Globus pallidus (tissue), 1 donor: ENCODE results near the gene DHX57.
"Not testable (repeated sequence)": the region's sequence is repeated elsewhere in the genome, so short reads cannot be mapped to it uniquely, and the experiment has no call there.

Source experiments
- DNase-seq: peaks from one replicate; pipeline ENCODE4 v3.0.0-alpha.2; 2015; ENCODE audit warnings: low spot score

DHX57 gene

GRCh38 chr2:38794235-38794946, 81.3 kb downstream of the DHX57 start:
- DNase-seq = no peak

GRCh38 chr2:38793511-38793910, 82.2 kb downstream of the DHX57 start:
- DNase-seq = no peak

- no peak for DNase-seq
Observed at GRCh38 chr2:38792751-38793150, 83.0 kb downstream of the DHX57 start.

- DNase-seq = not testable (repeated sequence)
Observed at GRCh38 chr2:38792321-38792720, 83.4 kb downstream of the DHX57 start.

- no peak for DNase-seq
Observed at GRCh38 chr2:38791744-38792143, 84.0 kb downstream of the DHX57 start.

- no peak for DNase-seq
Observed at GRCh38 chr2:38789691-38790090, 86.0 kb downstream of the DHX57 start.

GRCh38 chr2:38788306-38788705, 87.4 kb downstream of the DHX57 start:
- DNase-seq = no peak

GRCh38 chr2:38783586-38783985, 92.1 kb downstream of the DHX57 start:
- DNase-seq = no peak

GRCh38 chr2:38778687-38779082, 97.0 kb downstream of the DHX57 start:
- DNase-seq = no peak

- no peak for DNase-seq
Observed at GRCh38 chr2:38776531-38776930, 99.2 kb downstream of the DHX57 start.

- DNase-seq = no peak
Observed at GRCh38 chr2:38775921-38776225, 99.9 kb downstream of the DHX57 start.

GRCh38 chr2:38775097-38775920, 100.4 kb downstream of the DHX57 start:
- no peak for DNase-seq

GRCh38 chr2:38771632-38772031, 104.1 kb downstream of the DHX57 start:
- DNase-seq = no peak

- no peak for DNase-seq
Observed at GRCh38 chr2:38765551-38765950, 110.2 kb downstream of the DHX57 start.

GRCh38 chr2:38765149-38765548, 110.6 kb downstream of the DHX57 start:
- DNase-seq = no peak

GRCh38 chr2:38763728-38764127, 112.0 kb downstream of the DHX57 start:
- no peak for DNase-seq

GRCh38 chr2:38763228-38763627, 112.5 kb downstream of the DHX57 start:
- no peak for DNase-seq

GRCh38 chr2:38755891-38756290, 119.8 kb downstream of the DHX57 start:
- not testable (repeated sequence) for DNase-seq

GRCh38 chr2:38754506-38754905, 121.2 kb downstream of the DHX57 start:
- DNase-seq = no peak

GRCh38 chr2:38754049-38754448, 121.7 kb downstream of the DHX57 start:
- DNase-seq = no peak

- no peak for DNase-seq
Observed at GRCh38 chr2:38751596-38752410, 123.9 kb downstream of the DHX57 start.

- DNase-seq = peak; percentile 98
Observed at GRCh38 chr2:38750891-38751595, 124.7 kb downstream of the DHX57 start, which contains the start of gene SRSF7. TSS of gene SRSF7 (minus strand) at chr2:38751361. CDS start at chr2:38751256, 105 bp downstream.
